Body of pancreas (tissue), 4 donors: ENCODE data around the gene RBP7.

Source experiments
- CTCF ChIP-seq, 7 experiments: fragments of 450-650 bp in 4 of 7; fragments of 200-600 bp in 3 of 7; sonication (generic) in 3 of 7; IDR thresholded peaks; one replicate each; pipeline ENCODE4 v1.5.1; 2016 to 2019; ENCODE audit warnings: antibody characterized with exemption in 7 of 7
- POLR2A ChIP-seq, 3 donors: fragments of 450-650 bp; IDR thresholded peaks; one replicate each; pipeline ENCODE4 v1.6.1; 2016; ENCODE audit warnings: antibody characterized with exemption in 3 of 3, mild to moderate bottlenecking in 2 of 3

- TF ChIP-seq POLR2A (IDR thresholded peaks at IDR 0.05) (no peak), CTCF (IDR thresholded peaks at IDR 0.05) (no peak)
Measured at GRCh38 chr1:10019561-10019960, 22.5 kb downstream of the RBP7 start.
